ENCODE results near the gene SNX13.

- TF ChIP-seq POLR2A (IDR thresholded peaks at IDR 0.05) (no peak), CTCF (IDR thresholded peaks at IDR 0.05) (no peak)
These were observed 28.8 kb upstream of the SNX13 start for GRCh38 chr7:17968791-17969715.
